PFSK-1 (cell line): ENCODE measurements around the gene GIPC2.

Experiments
- FOXP2 ChIP-seq: optimal IDR thresholded peaks from 2 replicates; pipeline ENCODE3; 2011; ENCODE audit warnings: borderline replicate concordance, control low read depth, inconsistent platforms; ENCODE audit not compliant: insufficient read depth; ENCODE audit errors: extremely low read length, extremely low read depth
- POLR2AphosphoS5 ChIP-seq: IDR thresholded peaks from 2 replicates; pipeline ENCODE4 v1.6.1; 2012; ENCODE audit warnings: low read depth, mild to moderate bottlenecking, control low read depth, low read length, moderate library complexity
- SIN3A ChIP-seq: IDR thresholded peaks from 2 replicates; pipeline ENCODE4 v1.6.1; 2012; ENCODE audit warnings: mild to moderate bottlenecking, low read length, moderate library complexity, borderline replicate concordance; ENCODE audit not compliant: insufficient read depth
- TAF1 ChIP-seq: IDR thresholded peaks from 2 replicates; pipeline ENCODE4 v1.6.1; 2012; ENCODE audit warnings: low read length, control low read depth, borderline replicate concordance; ENCODE audit not compliant: insufficient read depth
- TF ChIP-seq, protein P1 (sequence below), 2 experiments: IDR thresholded peaks; 2 replicates each; pipeline versions ENCODE4 v1.6.1 to v1.8.0; 2011 to 2012; ENCODE audit warnings: low read depth in 2 of 2, low read length in 2 of 2, control low read depth in 1 of 2, inconsistent platforms in 1 of 2, mild to moderate bottlenecking in 1 of 2, moderate library complexity in 1 of 2; ENCODE audit not compliant: insufficient read depth in 1 of 2

The GIPC2 gene

GRCh38 chr1:78038491-78038939 is 7.3 kb upstream of the GIPC2 start:
- TF ChIP-seq SIN3A: no peak
- TF ChIP-seq, protein P1, sequence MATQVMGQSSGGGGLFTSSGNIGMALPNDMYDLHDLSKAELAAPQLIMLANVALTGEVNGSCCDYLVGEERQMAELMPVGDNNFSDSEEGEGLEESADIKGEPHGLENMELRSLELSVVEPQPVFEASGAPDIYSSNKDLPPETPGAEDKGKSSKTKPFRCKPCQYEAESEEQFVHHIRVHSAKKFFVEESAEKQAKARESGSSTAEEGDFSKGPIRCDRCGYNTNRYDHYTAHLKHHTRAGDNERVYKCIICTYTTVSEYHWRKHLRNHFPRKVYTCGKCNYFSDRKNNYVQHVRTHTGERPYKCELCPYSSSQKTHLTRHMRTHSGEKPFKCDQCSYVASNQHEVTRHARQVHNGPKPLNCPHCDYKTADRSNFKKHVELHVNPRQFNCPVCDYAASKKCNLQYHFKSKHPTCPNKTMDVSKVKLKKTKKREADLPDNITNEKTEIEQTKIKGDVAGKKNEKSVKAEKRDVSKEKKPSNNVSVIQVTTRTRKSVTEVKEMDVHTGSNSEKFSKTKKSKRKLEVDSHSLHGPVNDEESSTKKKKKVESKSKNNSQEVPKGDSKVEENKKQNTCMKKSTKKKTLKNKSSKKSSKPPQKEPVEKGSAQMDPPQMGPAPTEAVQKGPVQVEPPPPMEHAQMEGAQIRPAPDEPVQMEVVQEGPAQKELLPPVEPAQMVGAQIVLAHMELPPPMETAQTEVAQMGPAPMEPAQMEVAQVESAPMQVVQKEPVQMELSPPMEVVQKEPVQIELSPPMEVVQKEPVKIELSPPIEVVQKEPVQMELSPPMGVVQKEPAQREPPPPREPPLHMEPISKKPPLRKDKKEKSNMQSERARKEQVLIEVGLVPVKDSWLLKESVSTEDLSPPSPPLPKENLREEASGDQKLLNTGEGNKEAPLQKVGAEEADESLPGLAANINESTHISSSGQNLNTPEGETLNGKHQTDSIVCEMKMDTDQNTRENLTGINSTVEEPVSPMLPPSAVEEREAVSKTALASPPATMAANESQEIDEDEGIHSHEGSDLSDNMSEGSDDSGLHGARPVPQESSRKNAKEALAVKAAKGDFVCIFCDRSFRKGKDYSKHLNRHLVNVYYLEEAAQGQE (IDR thresholded peaks at IDR 0.05; ENCODE audit: insufficient read depth in 1 of 2, low read depth in 2 of 2, low read length in 2 of 2): no peak
- no peak for TF ChIP-seq FOXP2
- TF ChIP-seq TAF1: no peak

- no peak for TF ChIP-seq SIN3A
- TF ChIP-seq FOXP2: no peak
- TF ChIP-seq TAF1: no peak
- TF ChIP-seq, protein P1 (IDR thresholded peaks at IDR 0.05; ENCODE audit: insufficient read depth in 1 of 2, low read depth in 2 of 2, low read length in 2 of 2): no peak
These were observed 5.2 kb upstream of the GIPC2 start for GRCh38 chr1:78040484-78041089.

DNA sequence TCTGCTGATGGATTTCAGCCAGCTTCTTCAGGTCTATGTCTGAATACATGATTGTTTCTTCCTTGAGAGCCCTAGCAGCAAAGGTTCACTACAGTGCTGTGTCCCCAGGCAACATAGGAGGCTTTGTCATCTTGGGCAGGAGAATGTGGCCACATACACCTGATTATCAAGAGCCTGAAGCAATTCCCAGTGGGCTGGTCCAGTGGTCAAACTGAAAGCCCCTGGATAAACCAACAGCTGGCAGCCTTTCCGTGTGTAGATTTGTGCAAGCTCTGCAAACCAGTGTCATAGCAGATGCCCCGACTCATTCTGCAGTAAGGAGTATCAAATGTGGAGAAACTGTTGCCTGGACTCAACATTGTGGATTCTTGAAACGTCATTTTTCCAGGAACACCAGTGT is 2.3 kb upstream of the GIPC2 start:
- TF ChIP-seq TAF1: no peak
- TF ChIP-seq POLR2AphosphoS5: no peak
- TF ChIP-seq SIN3A: no peak
- no peak for TF ChIP-seq FOXP2

DNA sequence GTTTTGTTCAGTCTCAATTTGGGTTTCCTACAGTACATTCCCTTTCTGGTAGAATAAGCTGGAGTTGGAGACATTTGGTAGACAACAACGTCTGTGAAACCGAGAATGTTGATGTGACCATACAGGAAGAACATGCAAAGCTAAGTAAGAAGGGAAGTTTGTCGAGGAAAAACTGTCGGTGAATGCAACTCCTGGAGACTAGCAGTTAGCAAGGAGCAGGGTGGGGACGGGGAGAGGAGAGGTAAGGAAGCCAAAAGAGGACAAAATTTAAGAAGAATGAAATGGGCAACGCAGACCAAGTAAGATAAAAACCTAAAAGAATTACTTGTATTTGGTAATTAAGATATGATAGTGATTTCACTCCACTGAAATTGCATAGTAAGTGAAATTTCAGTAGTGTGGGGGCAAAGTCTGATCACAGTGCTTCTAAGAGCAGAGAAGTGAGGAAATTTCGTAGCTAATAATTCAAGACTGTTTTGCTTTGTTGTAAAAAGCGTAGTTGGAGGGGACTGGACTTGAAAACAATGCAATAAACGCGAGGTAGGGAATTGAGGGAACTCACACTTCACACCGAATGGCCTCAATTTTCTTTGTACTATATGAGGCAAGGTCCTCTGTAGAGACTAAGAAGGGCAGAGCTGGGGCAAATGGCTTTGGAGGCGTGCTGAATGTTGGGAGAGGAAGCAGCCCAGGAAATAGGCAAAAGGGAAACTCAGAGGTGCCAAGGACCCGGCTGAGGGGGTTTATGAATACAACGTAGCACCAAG is 787 bp upstream of the GIPC2 start:
- TF ChIP-seq SIN3A: no peak
- no peak for TF ChIP-seq FOXP2
- TF ChIP-seq POLR2AphosphoS5: no peak
- TF ChIP-seq, protein P1 (IDR thresholded peaks at IDR 0.05; ENCODE audit: insufficient read depth in 1 of 2, low read depth in 2 of 2, low read length in 2 of 2): no peak
- no peak for TF ChIP-seq TAF1

- TF ChIP-seq SIN3A: no peak
- TF ChIP-seq FOXP2: no peak
- TF ChIP-seq, protein P1 (IDR thresholded peaks at IDR 0.05; ENCODE audit: insufficient read depth in 1 of 2, low read depth in 2 of 2, low read length in 2 of 2): no peak
- no peak for TF ChIP-seq POLR2AphosphoS5
- TF ChIP-seq TAF1: no peak
These were observed 222 bp upstream of the GIPC2 start for GRCh38 chr1:78045563-78045925.
